Uterus (tissue), 2 donors: Measurements from ENCODE around the gene YWHAH.

Source experiments
- POLR2A ChIP-seq, 2 donors: fragments of 450-650 bp; IDR thresholded peaks; one replicate each; pipeline ENCODE4 v1.6.1; 2016; ENCODE audit warnings: antibody characterized with exemption in 2 of 2, mild to moderate bottlenecking in 1 of 2, moderate library complexity in 1 of 2
- TF ChIP-seq, protein P1 (sequence below), 4 experiments: fragments of 200-600 bp in 2 of 4; fragments of 450-650 bp in 2 of 4; sonication (generic) in 2 of 4; IDR thresholded peaks; one replicate each; pipeline ENCODE4 v1.5.1; 2016 to 2019; ENCODE audit warnings: antibody characterized with exemption in 4 of 4, mild to moderate bottlenecking in 2 of 4, moderate library complexity in 1 of 4

DNA sequence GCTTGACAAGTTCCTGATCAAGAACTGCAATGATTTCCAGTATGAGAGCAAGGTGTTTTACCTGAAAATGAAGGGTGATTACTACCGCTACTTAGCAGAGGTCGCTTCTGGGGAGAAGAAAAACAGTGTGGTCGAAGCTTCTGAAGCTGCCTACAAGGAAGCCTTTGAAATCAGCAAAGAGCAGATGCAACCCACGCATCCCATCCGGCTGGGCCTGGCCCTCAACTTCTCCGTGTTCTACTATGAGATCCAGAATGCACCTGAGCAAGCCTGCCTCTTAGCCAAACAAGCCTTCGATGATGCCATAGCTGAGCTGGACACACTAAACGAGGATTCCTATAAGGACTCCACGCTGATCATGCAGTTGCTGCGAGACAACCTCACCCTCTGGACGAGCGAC, 12.0 kb downstream of the YWHAH start:
- TF ChIP-seq, protein P1, sequence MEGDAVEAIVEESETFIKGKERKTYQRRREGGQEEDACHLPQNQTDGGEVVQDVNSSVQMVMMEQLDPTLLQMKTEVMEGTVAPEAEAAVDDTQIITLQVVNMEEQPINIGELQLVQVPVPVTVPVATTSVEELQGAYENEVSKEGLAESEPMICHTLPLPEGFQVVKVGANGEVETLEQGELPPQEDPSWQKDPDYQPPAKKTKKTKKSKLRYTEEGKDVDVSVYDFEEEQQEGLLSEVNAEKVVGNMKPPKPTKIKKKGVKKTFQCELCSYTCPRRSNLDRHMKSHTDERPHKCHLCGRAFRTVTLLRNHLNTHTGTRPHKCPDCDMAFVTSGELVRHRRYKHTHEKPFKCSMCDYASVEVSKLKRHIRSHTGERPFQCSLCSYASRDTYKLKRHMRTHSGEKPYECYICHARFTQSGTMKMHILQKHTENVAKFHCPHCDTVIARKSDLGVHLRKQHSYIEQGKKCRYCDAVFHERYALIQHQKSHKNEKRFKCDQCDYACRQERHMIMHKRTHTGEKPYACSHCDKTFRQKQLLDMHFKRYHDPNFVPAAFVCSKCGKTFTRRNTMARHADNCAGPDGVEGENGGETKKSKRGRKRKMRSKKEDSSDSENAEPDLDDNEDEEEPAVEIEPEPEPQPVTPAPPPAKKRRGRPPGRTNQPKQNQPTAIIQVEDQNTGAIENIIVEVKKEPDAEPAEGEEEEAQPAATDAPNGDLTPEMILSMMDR (IDR thresholded peaks at IDR 0.05) = no peak
- TF ChIP-seq POLR2A (IDR thresholded peaks at IDR 0.05) = no peak
